Subcutaneous abdominal adipose tissue (tissue), 5 donors: Measurements from ENCODE around the gene MMP23B.

Source experiments
- H3K27ac ChIP-seq: one replicate; pipeline ENCODE4 v1.7.0; 2013; ENCODE audit warnings: low read depth, mild to moderate bottlenecking, inconsistent platforms, low read length, moderate library complexity
- H3K27me3 ChIP-seq, 5 donors: one replicate each; pipeline ENCODE4 v1.7.0; 2013; ENCODE audit warnings: low read length in 5 of 5, inconsistent platforms in 1 of 5; ENCODE audit not compliant: control insufficient read depth in 5 of 5, insufficient read depth in 4 of 5
- H3K36me3 ChIP-seq, 5 donors: one replicate each; pipeline ENCODE4 v1.7.0; 2013; ENCODE audit warnings: low read length in 5 of 5; ENCODE audit not compliant: control insufficient read depth in 5 of 5, insufficient read depth in 5 of 5
- H3K4me1 ChIP-seq, 5 donors: one replicate each; pipeline ENCODE4 v1.7.0; 2013; ENCODE audit warnings: low read length in 5 of 5, mild to moderate bottlenecking in 3 of 5, moderate library complexity in 1 of 5; ENCODE audit not compliant: control insufficient read depth in 5 of 5, insufficient read depth in 5 of 5
- H3K4me3 ChIP-seq, 5 donors: one replicate each; pipeline ENCODE4 v1.7.0; 2013; ENCODE audit warnings: low read length in 5 of 5, low read depth in 1 of 5
- H3K9ac ChIP-seq, 5 donors: one replicate each; pipeline ENCODE4 v1.7.0; 2013; ENCODE audit warnings: low read length in 5 of 5, mild to moderate bottlenecking in 4 of 5, moderate library complexity in 3 of 5
- H3K9me3 ChIP-seq, 5 donors: one replicate each; pipeline ENCODE4 v1.7.0; 2013; ENCODE audit warnings: low read length in 5 of 5; ENCODE audit not compliant: control insufficient read depth in 5 of 5
- donor health status: healthy.
- donor health status: healthy.
- donor health status: healthy.
- donor health status: healthy.
- donor health status: healthy.

MMP23B gene

GRCh38 chr1:1619917-1620361, 12.0 kb upstream of the MMP23B start:
- H3K4me1 ChIP-seq, result peaks cover 5 to 17% (median 12%) of the 10 kb centered on the region in 5 donors
- no peaks in the 10 kb centered on the region for H3K9me3 ChIP-seq
- no peaks in the 10 kb centered on the region for H3K27me3 ChIP-seq
- H3K4me3 ChIP-seq, result no peak overlapping the region
- no peak overlapping the region for H3K27ac ChIP-seq
- peaks cover 0 to 24% (median 19%) of the 10 kb centered on the region in 5 donors for H3K36me3 ChIP-seq
- H3K9ac ChIP-seq, result no peak overlapping the region

GRCh38 chr1:1620433-1621139, 11.4 kb upstream of the MMP23B start:
- Histone ChIP-seq H3K9ac (no peak overlapping the region), H3K9me3 (no peaks in the 10 kb centered on the region), H3K27me3 (no peaks in the 10 kb centered on the region), H3K36me3 (peaks cover 0 to 24% (median 23%) of the 10 kb centered on the region in 5 donors), H3K4me3 (no peak overlapping the region), H3K4me1 (peaks cover 5 to 15% (median 11%) of the 10 kb centered on the region in 5 donors), H3K27ac (no peak overlapping the region)

- H3K27ac ChIP-seq, result no peak overlapping the region
- no peaks in the 10 kb centered on the region for H3K9me3 ChIP-seq
- no peaks in the 10 kb centered on the region for H3K27me3 ChIP-seq
- H3K36me3 ChIP-seq, result peaks cover 0 to 26% (median 23%) of the 10 kb centered on the region in 5 donors
- H3K4me3 ChIP-seq, result no peak overlapping the region
- H3K9ac ChIP-seq, result no peak overlapping the region
- peaks cover 5 to 13% (median 9%) of the 10 kb centered on the region in 5 donors for H3K4me1 ChIP-seq
Observed at GRCh38 chr1:1621173-1622009, 10.6 kb upstream of the MMP23B start.

GRCh38 chr1:1622010-1622787, 9.8 kb upstream of the MMP23B start:
- H3K27ac ChIP-seq, result no peak overlapping the region
- H3K4me3 ChIP-seq, result no peak overlapping the region
- H3K27me3 ChIP-seq, result no peaks in the 10 kb centered on the region
- peaks cover 0 to 28% (median 26%) of the 10 kb centered on the region in 5 donors for H3K36me3 ChIP-seq
- H3K9me3 ChIP-seq, result no peaks in the 10 kb centered on the region
- peaks cover under 1 to 5% (median under 1%) of the 10 kb centered on the region in 5 donors for H3K4me1 ChIP-seq
- no peak overlapping the region for H3K9ac ChIP-seq

GRCh38 chr1:1622788-1623094, 9.2 kb upstream of the MMP23B start:
- Histone ChIP-seq H3K9me3 (no peaks in the 10 kb centered on the region), H3K27me3 (no peaks in the 10 kb centered on the region), H3K9ac (no peak overlapping the region), H3K4me1 (no peaks in the 10 kb centered on the region), H3K4me3 (no peak overlapping the region), H3K36me3 (peaks cover 0 to 27% (median 25%) of the 10 kb centered on the region in 5 donors), H3K27ac (no peak overlapping the region)

- no peak overlapping the region for H3K9ac ChIP-seq
- no peaks in the 10 kb centered on the region for H3K4me1 ChIP-seq
- H3K4me3 ChIP-seq, result no peak overlapping the region
- H3K36me3 ChIP-seq, result peaks cover 0 to 27% (median 24%) of the 10 kb centered on the region in 5 donors
- H3K9me3 ChIP-seq, result no peaks in the 10 kb centered on the region
- no peak overlapping the region for H3K27ac ChIP-seq
- peaks cover 0 to 3% (median 0%) of the 10 kb centered on the region in 5 donors for H3K27me3 ChIP-seq
Observed at GRCh38 chr1:1623181-1623630, 8.8 kb upstream of the MMP23B start.

GRCh38 chr1:1623631-1624442, 8.1 kb upstream of the MMP23B start:
- peaks cover 0 to 29% (median 25%) of the 10 kb centered on the region in 5 donors for H3K36me3 ChIP-seq
- H3K4me3 ChIP-seq, result no peak overlapping the region
- H3K9ac ChIP-seq, result no peak overlapping the region
- H3K9me3 ChIP-seq, result no peaks in the 10 kb centered on the region
- peaks cover 0 to 7% (median 0%) of the 10 kb centered on the region in 5 donors for H3K27me3 ChIP-seq
- no peak overlapping the region for H3K27ac ChIP-seq
- no peaks in the 10 kb centered on the region for H3K4me1 ChIP-seq

GRCh38 chr1:1624443-1625403, 7.2 kb upstream of the MMP23B start:
- no peak overlapping the region for H3K9ac ChIP-seq
- no peaks in the 10 kb centered on the region for H3K9me3 ChIP-seq
- H3K36me3 ChIP-seq, result peaks cover 0 to 29% (median 25%) of the 10 kb centered on the region in 5 donors
- no peak overlapping the region for H3K27ac ChIP-seq
- H3K4me1 ChIP-seq, result no peaks in the 10 kb centered on the region
- peaks cover 0 to 7% (median 0%) of the 10 kb centered on the region in 5 donors for H3K27me3 ChIP-seq
- H3K4me3 ChIP-seq, result no peak overlapping the region
